IMR-90 (cell line): Measurements from ENCODE around the gene MAG. TPM values are rescaled to one million over a fixed set of nuclear protein-coding genes. Genes with fewer than 3 reads are reported as not detected.

Source experiments
- ATAC-seq: fragments of 200-7000 bp; cut with Tn5 transposase; 2 replicates; pipeline ENCODE4 v1.9.1; 2020; ENCODE audit warnings: low read depth, mild to moderate bottlenecking, moderate library complexity
- BruUV-seq: library from RNA; stranded (reverse); fragments of 400-500 nt; replicated peaks from 2 replicates; lab custom pipeline; 2021; lab: Mats Ljungman, UMichigan
- CTCF ChIA-PET: fragments of 300-600 bp; formaldehyde crosslinking; extraction: SDS; loops from one replicate; lab custom pipeline; 2021; ENCODE audit warnings: antibody characterized with exemption; lab: Yijun Ruan, JAX
- POLR2A ChIA-PET: fragments of 300-600 bp; sonication (Branson Sonifier 250); formaldehyde crosslinking; loops from one replicate; lab custom pipeline; 2022; ENCODE audit warnings: antibody characterized with exemption; ENCODE audit not compliant: unreplicated experiment; lab: Charles Lee
- DNase-seq: peaks from one replicate; pipeline ENCODE4 v3.0.0; 2013
- H2AFZ ChIP-seq: replicated peaks from 2 replicates; pipeline ENCODE3; 2013; ENCODE audit warnings: low read length, mild to moderate bottlenecking; ENCODE audit not compliant: poor library complexity
- H2AK5ac ChIP-seq: 2 replicates; pipeline ENCODE4 v1.6.1; 2013; ENCODE audit warnings: low read depth, low read length, inconsistent platforms
- H2AK9ac ChIP-seq: replicated peaks from 2 replicates; pipeline ENCODE3; 2013; ENCODE audit warnings: mild to moderate bottlenecking, low read depth, low read length, moderate library complexity; ENCODE audit not compliant: poor library complexity
- H2BK120ac ChIP-seq: 2 replicates; pipeline ENCODE4 v1.6.1; 2013; ENCODE audit warnings: low read depth, low read length, inconsistent platforms
- H2BK15ac ChIP-seq: 3 replicates; pipeline ENCODE4 v1.6.1; 2013; ENCODE audit warnings: low read depth, low read length, inconsistent platforms
- H2BK20ac ChIP-seq: 2 replicates; pipeline ENCODE4 v1.6.1; 2013; ENCODE audit warnings: low read depth, mild to moderate bottlenecking, inconsistent platforms, low read length, moderate library complexity
- H2BK5ac ChIP-seq: 2 replicates; pipeline ENCODE4 v1.6.1; 2013; ENCODE audit warnings: mild to moderate bottlenecking, low read depth, low read length, inconsistent platforms; ENCODE audit not compliant: poor library complexity, severe bottlenecking
- H3K14ac ChIP-seq: replicated peaks from 2 replicates; pipeline ENCODE4 v1.6.1; 2013; ENCODE audit warnings: low read depth, low read length, inconsistent platforms
- H3K18ac ChIP-seq: 2 replicates; pipeline ENCODE4 v1.6.1; 2013; ENCODE audit warnings: low read depth, low read length, control low read depth
- H3K23ac ChIP-seq: 2 replicates; pipeline ENCODE4 v1.6.1; 2013; ENCODE audit warnings: low read depth, low read length, inconsistent platforms
- H3K27ac ChIP-seq: 2 replicates; pipeline ENCODE4 v1.5.1; 2013; ENCODE audit warnings: mild to moderate bottlenecking, control low read depth, low read length; ENCODE audit not compliant: insufficient read depth
- H3K27me3 ChIP-seq: 2 replicates; pipeline ENCODE4 v1.6.1; 2013; ENCODE audit warnings: low read length; ENCODE audit not compliant: control insufficient read depth, insufficient read depth
- H3K36me3 ChIP-seq: 2 replicates; pipeline ENCODE4 v1.6.1; 2013; ENCODE audit warnings: low read length, mixed read lengths; ENCODE audit not compliant: control insufficient read depth, insufficient read depth
- H3K4ac ChIP-seq: 2 replicates; pipeline ENCODE4 v1.6.1; 2013; ENCODE audit warnings: low read depth, low read length, inconsistent platforms
- H3K4me1 ChIP-seq: 2 replicates; pipeline ENCODE4 v1.6.1; 2013; ENCODE audit warnings: low read length, mixed read lengths; ENCODE audit not compliant: control insufficient read depth, insufficient read depth
- H3K4me2 ChIP-seq: 2 replicates; pipeline ENCODE4 v1.6.1; 2013; ENCODE audit warnings: low read depth, mild to moderate bottlenecking, control low read depth, low read length, moderate library complexity
- H3K4me3 ChIP-seq: 2 replicates; pipeline ENCODE4 v1.5.1; 2013; ENCODE audit warnings: low read depth, mild to moderate bottlenecking, control low read depth, low read length, moderate library complexity; ENCODE audit not compliant: insufficient read depth
- H3K56ac ChIP-seq: 2 replicates; pipeline ENCODE4 v1.6.1; 2013; ENCODE audit warnings: low read length, inconsistent platforms; ENCODE audit not compliant: insufficient read depth; ENCODE audit errors: extremely low read depth
- H3K79me1 ChIP-seq, 2 experiments: 2 replicates each; pipeline ENCODE4 v1.6.1; 2013; ENCODE audit warnings: low read length in 2 of 2, inconsistent platforms in 1 of 2, low read depth in 1 of 2
- H3K9ac ChIP-seq: 2 replicates; pipeline ENCODE4 v1.6.1; 2013; ENCODE audit warnings: low read depth, low read length, control low read depth
- H3K9me1 ChIP-seq: 2 replicates; pipeline ENCODE4 v1.6.1; 2013; ENCODE audit warnings: low read length, inconsistent platforms; ENCODE audit not compliant: insufficient read depth
- H3K9me3 ChIP-seq: 2 replicates; pipeline ENCODE4 v1.6.1; 2013; ENCODE audit warnings: low read length; ENCODE audit not compliant: control insufficient read depth, insufficient read depth
- H4K20me1 ChIP-seq: 2 replicates; pipeline ENCODE4 v1.6.1; 2013; ENCODE audit warnings: low read length, inconsistent platforms; ENCODE audit not compliant: insufficient read depth
- H4K5ac ChIP-seq: 2 replicates; pipeline ENCODE4 v1.6.1; 2013; ENCODE audit warnings: mild to moderate bottlenecking, low read depth, low read length, control low read depth
- H4K8ac ChIP-seq, 2 experiments: 2 replicates each; pipeline ENCODE4 v1.6.1; 2013; ENCODE audit warnings: low read depth in 2 of 2, low read length in 2 of 2, control low read depth in 1 of 2, inconsistent platforms in 1 of 2
- H4K91ac ChIP-seq: 2 replicates; pipeline ENCODE4 v1.6.1; 2013; ENCODE audit warnings: low read depth, low read length, inconsistent platforms; ENCODE audit not compliant: insufficient read depth
- FOS ChIP-seq: fragments of 150-350 bp; IDR thresholded peaks from 2 replicates; pipeline ENCODE4 v1.6.1; 2016; ENCODE audit warnings: low read depth, low read length
- USF2 ChIP-seq: fragments of 150-350 bp; IDR thresholded peaks from 2 replicates; pipeline ENCODE4 v1.6.1; 2017; ENCODE audit warnings: mild to moderate bottlenecking, antibody characterized with exemption, low read length, low read depth
- WGBS, 2 experiments: methylation state at CpG; one replicate each; pipeline versions ENCODE4 v1.1.5 to v1.1.7; 2013; ENCODE audit warnings: missing lambda C conversion rate in 2 of 2; ENCODE audit not compliant: insufficient read length in 1 of 2; ENCODE audit errors: extremely low coverage in 2 of 2; 5-methylcytosine and 5-hydroxymethylcytosine counted together
- dilution Hi-C: fragments of 300-500 bp; cut with HindIII; formaldehyde crosslinking; loops from one replicate; pipeline ENCODE4 v1.14.3; 2018; ENCODE audit warnings: low sequenced_read_pairs; ENCODE audit not compliant: unreplicated experiment
- in situ Hi-C: fragments of 300-500 bp; cut with MboI; formaldehyde crosslinking; loops from 3 replicates; pipeline ENCODE4 v1.14.3; 2019; ENCODE audit warnings: low sequenced_read_pairs, inconsistent platforms, mixed read lengths
- intact Hi-C: fragments of 100-400 bp; cut with micrococcal nuclease; formaldehyde crosslinking; loops from 2 replicates; pipeline ENCODE4 v1.10.0; 2022
- polyA plus RNA-seq, 3 experiments: library from polyadenylated mRNA; depleted of rRNA; stranded (reverse); fragments of >200 nt; gene quantifications; 2 replicates each; pipeline ENCODE4 v1.2.3, GENCODE V29; 2012; ENCODE audit warnings: low replicate concordance in 1 of 3
- total RNA-seq: library from RNA; depleted of rRNA; stranded (reverse); fragments of >200 nt; gene quantifications from 2 replicates; pipeline ENCODE4 v1.2.3, GENCODE V29; 2012

Gene MAG
- total and polyA plus RNA-seq, 2 of the 4 experiments (the other 2 are of a cell fraction), result not detected

- no peak overlapping the region for H2AK9ac ChIP-seq
- no peaks in the 10 kb centered on the region for H3K9me3 ChIP-seq
- H4K20me1 ChIP-seq, result no peaks in the 10 kb centered on the region
- H3K9me1 ChIP-seq, result no peaks in the 10 kb centered on the region
- ChIA-PET POLR2A (no interaction called here), CTCF (interaction anchor here (0.7 kb wide), 1 partner anchor 84 kb away, joined by 3 read pairs; no protein-coding TSS in a partner anchor)
- no peak overlapping the region for H3K27ac ChIP-seq
- no peak overlapping the region for H3K56ac ChIP-seq
- 84% methylated on average over 14 of the region's 34 CpGs; no CpG with 5 or more reads in 1 of the 2 experiments for WGBS, 2 experiments
- H3K23ac ChIP-seq, result no peak overlapping the region
- H3K79me1 ChIP-seq, result no peaks in the 10 kb centered on the region
- TF ChIP-seq FOS (no peak), USF2 (no peak)
- no peak overlapping the region for H4K8ac ChIP-seq
- in situ Hi-C loops, result no loop called here
- ATAC-seq (no peak), DNase-seq (no peak)
- H3K36me3 ChIP-seq, result no peaks in the 10 kb centered on the region
- H2BK20ac ChIP-seq, result no peak overlapping the region
- no peak overlapping the region for H3K4me3 ChIP-seq
- no peak overlapping the region for H4K5ac ChIP-seq
- no peaks in the 10 kb centered on the region for H3K4me1 ChIP-seq
- no peak overlapping the region for H2BK120ac ChIP-seq
- no peak overlapping the region for H2BK5ac ChIP-seq
- H4K91ac ChIP-seq, result no peak overlapping the region
- H3K27me3 ChIP-seq, result peaks cover 40% of the 10 kb centered on the region
- no peak overlapping the region for H2BK15ac ChIP-seq
- no peak overlapping the region for H3K4me2 ChIP-seq
- dilution Hi-C loops, result no loop called here
- H3K4ac ChIP-seq, result no peak overlapping the region
- H3K9ac ChIP-seq, result no peak overlapping the region
- no peak overlapping the region for H3K14ac ChIP-seq
- no peak overlapping the region for H2AK5ac ChIP-seq
- intact Hi-C loops, result no loop called here
- no peak overlapping the region for H2AFZ ChIP-seq
- no peak overlapping the region for H3K18ac ChIP-seq
- no TSS peak for BruUV-seq
Observed at GRCh38 chr19:35249848-35250711, 41.9 kb upstream of the MAG start.
